ENCODE results near the gene IRGQ. TPM values are rescaled to one million over a fixed set of nuclear protein-coding genes. Genes with fewer than 3 reads are reported as not detected.

The IRGQ gene
- polyA plus RNA-seq, 1 donor from 2014 or later, result 156 TPM

DNA sequence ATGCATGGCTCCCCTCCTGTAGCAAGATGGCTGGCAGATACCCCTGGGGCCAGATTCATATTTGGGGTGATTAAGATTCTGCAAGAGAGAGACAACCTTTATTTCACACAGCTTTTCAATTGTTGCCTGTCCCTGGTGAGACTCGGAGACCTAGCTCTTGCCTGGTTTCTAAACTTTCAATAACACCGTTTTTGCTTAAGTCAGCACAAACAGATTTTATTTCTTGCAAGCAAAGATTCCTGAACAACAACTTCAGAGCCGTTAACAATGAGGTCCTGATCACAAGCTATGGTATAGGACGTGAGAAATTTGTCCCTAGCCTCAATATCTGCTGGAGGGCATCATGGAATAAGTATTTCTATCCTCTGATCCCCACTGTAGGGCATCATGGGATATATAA, 46.6 kb upstream of the IRGQ start:
- H3F3A ChIP-seq (ENCODE audit: insufficient read depth, low read length, poor library complexity, severe bottlenecking), result no peaks in the 10 kb centered on the region
- H3K9me2 ChIP-seq (ENCODE audit: insufficient read depth, low read length), result no peaks in the 10 kb centered on the region
- H3K4me2 ChIP-seq (ENCODE audit: low read length), result no peak overlapping the region
- peaks cover 27% of the 10 kb centered on the region for H3K79me2 ChIP-seq (replicated peaks; ENCODE audit: insufficient read depth, low read length)
- H3K9me3 ChIP-seq (ENCODE audit: low read length), result no peaks in the 10 kb centered on the region
- no peak overlapping the region for H3K27ac ChIP-seq (ENCODE audit: low read length)
- TF ChIP-seq MXI1 (conservative IDR thresholded peaks at IDR 0.05; ENCODE audit: poor library complexity, severe bottlenecking) (no peak), SMC3 (conservative IDR thresholded peaks at IDR 0.05; ENCODE audit: poor library complexity) (no peak), CTCF (IDR thresholded peaks at IDR 0.05; ENCODE audit: poor library complexity, severe bottlenecking) (no peak), EP300 (conservative IDR thresholded peaks at IDR 0.05; ENCODE audit: poor library complexity, severe bottlenecking) (no peak), TAF1 (IDR thresholded peaks at IDR 0.05; ENCODE audit: low read depth) (no peak), EZH2 (IDR thresholded peaks at IDR 0.05; ENCODE audit: borderline replicate concordance, insufficient read depth, low read length, poor library complexity, severe bottlenecking) (no peak), RAD21 (conservative IDR thresholded peaks at IDR 0.05) (no peak), POLR2AphosphoS5 (IDR thresholded peaks at IDR 0.05) (no peak)
- TF ChIP-seq, protein P1, sequence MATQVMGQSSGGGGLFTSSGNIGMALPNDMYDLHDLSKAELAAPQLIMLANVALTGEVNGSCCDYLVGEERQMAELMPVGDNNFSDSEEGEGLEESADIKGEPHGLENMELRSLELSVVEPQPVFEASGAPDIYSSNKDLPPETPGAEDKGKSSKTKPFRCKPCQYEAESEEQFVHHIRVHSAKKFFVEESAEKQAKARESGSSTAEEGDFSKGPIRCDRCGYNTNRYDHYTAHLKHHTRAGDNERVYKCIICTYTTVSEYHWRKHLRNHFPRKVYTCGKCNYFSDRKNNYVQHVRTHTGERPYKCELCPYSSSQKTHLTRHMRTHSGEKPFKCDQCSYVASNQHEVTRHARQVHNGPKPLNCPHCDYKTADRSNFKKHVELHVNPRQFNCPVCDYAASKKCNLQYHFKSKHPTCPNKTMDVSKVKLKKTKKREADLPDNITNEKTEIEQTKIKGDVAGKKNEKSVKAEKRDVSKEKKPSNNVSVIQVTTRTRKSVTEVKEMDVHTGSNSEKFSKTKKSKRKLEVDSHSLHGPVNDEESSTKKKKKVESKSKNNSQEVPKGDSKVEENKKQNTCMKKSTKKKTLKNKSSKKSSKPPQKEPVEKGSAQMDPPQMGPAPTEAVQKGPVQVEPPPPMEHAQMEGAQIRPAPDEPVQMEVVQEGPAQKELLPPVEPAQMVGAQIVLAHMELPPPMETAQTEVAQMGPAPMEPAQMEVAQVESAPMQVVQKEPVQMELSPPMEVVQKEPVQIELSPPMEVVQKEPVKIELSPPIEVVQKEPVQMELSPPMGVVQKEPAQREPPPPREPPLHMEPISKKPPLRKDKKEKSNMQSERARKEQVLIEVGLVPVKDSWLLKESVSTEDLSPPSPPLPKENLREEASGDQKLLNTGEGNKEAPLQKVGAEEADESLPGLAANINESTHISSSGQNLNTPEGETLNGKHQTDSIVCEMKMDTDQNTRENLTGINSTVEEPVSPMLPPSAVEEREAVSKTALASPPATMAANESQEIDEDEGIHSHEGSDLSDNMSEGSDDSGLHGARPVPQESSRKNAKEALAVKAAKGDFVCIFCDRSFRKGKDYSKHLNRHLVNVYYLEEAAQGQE (IDR thresholded peaks at IDR 0.05; ENCODE audit: borderline replicate concordance), result no peak
- H3K36me3 ChIP-seq (ENCODE audit: insufficient read depth, low read length), result no peaks in the 10 kb centered on the region
- H4K20me1 ChIP-seq (ENCODE audit: insufficient read depth), result no peaks in the 10 kb centered on the region
- H3K4me3 ChIP-seq (ENCODE audit: low read length), result no peak overlapping the region
- H2AFZ ChIP-seq (ENCODE audit: low read depth, low read length), result no peak overlapping the region
- no peak overlapping the region for H3K9ac ChIP-seq (ENCODE audit: low read length)
- no peaks in the 10 kb centered on the region for H3K27me3 ChIP-seq (ENCODE audit: insufficient read depth, low read depth, low read length)

GRCh38 chr19:43641333-43641732, 45.4 kb upstream of the IRGQ start:
- no peak overlapping the region for H3K9ac ChIP-seq (ENCODE audit: low read length)
- no peak for TF ChIP-seq TAF1 (IDR thresholded peaks at IDR 0.05; ENCODE audit: low read depth)
- no peak for TF ChIP-seq SMC3 (conservative IDR thresholded peaks at IDR 0.05; ENCODE audit: poor library complexity)
- no peak for TF ChIP-seq MXI1 (conservative IDR thresholded peaks at IDR 0.05; ENCODE audit: poor library complexity, severe bottlenecking)
- no peak for TF ChIP-seq CTCF (IDR thresholded peaks at IDR 0.05; ENCODE audit: poor library complexity, severe bottlenecking)

More at GRCh38 chr19:43641333-43641732, 45.4 kb upstream of the IRGQ start:
- H3K9me3 ChIP-seq (ENCODE audit: low read length), result no peaks in the 10 kb centered on the region
- H3K4me2 ChIP-seq (ENCODE audit: low read length), result no peak overlapping the region
- H3K79me2 ChIP-seq (replicated peaks; ENCODE audit: insufficient read depth, low read length), result peaks cover 36% of the 10 kb centered on the region
- H3F3A ChIP-seq (ENCODE audit: insufficient read depth, low read length, poor library complexity, severe bottlenecking), result no peaks in the 10 kb centered on the region
- H3K9me2 ChIP-seq (ENCODE audit: insufficient read depth, low read length), result no peaks in the 10 kb centered on the region
- H2AFZ ChIP-seq (ENCODE audit: low read depth, low read length), result no peak overlapping the region
- H3K27me3 ChIP-seq (ENCODE audit: insufficient read depth, low read depth, low read length), result no peaks in the 10 kb centered on the region
- H4K20me1 ChIP-seq (ENCODE audit: insufficient read depth), result no peaks in the 10 kb centered on the region
- no peak overlapping the region for H3K4me3 ChIP-seq (ENCODE audit: low read length)
- H3K36me3 ChIP-seq (ENCODE audit: insufficient read depth, low read length), result no peaks in the 10 kb centered on the region
- H3K27ac ChIP-seq (ENCODE audit: low read length), result no peak overlapping the region
